ENCODE data around the gene CHCHD10. TPM values are rescaled to one million over a fixed set of nuclear protein-coding genes. Genes with fewer than 3 reads are reported as not detected.
A peak's percentile ranks its signal among the peaks of the same experiment; 100 is the strongest.

Gene CHCHD10
- total and polyA plus RNA-seq, 2 of the 8 experiments (the other 6 are each of a cell fraction or from before 2014, with no cell fraction given): 58.3 to 94.5 TPM

GRCh38 chr22:23772649-23773473, 5.1 kb upstream of the CHCHD10 start, which contains the start of gene MMP11:
Gene MMP11, plus strand, starts transcription at chr22:23772849. Its CDS starts 22 bp downstream, at chr22:23772871.
- no peak within 1 kb of the TSS for H3K14ac ChIP-seq (ENCODE audit: insufficient read length)
- peak within 1 kb of the TSS; percentile 67 to 99 for H3K4me2 ChIP-seq (ENCODE audit: insufficient read depth in 1 of 2, low read depth in 2 of 2, low read length in 2 of 2)
- H4K20me1 ChIP-seq (replicated peaks in 1 of 2; ENCODE audit: control insufficient read depth in 1 of 2, insufficient read depth in 2 of 2, low read length in 2 of 2): peaks cover 0 to 7% of the 10 kb centered on the region in 2 experiments
- no peak within 1 kb of the TSS; the same call in 1 of the 2 replicates for H2AK5ac ChIP-seq (ENCODE audit: low read depth, low read length)
- DNase-seq (ENCODE audit: low read depth in 1 of 2, low spot score in 2 of 2) (peak in 1 of 2 experiments; percentile 81), FAIRE-seq (no peak)
- 4% methylated on average over 45 of the region's 79 CpGs; no CpG with 5 or more reads in 1 of the 2 experiments for WGBS, 2 experiments (ENCODE audit: extremely low coverage in 1 of 2, insufficient coverage in 1 of 2, insufficient read length in 1 of 2, insufficient replicate concordance in 2 of 2, low coverage in 1 of 2, low lambda C conversion rate in 2 of 2, missing lambda C conversion rate in 1 of 2)
- H3K4me3 ChIP-seq (ENCODE audit: extremely low read depth in 1 of 4, insufficient read depth in 2 of 4, low read depth in 3 of 4, low read length in 4 of 4): peak within 1 kb of the TSS; percentile 43 to 71 (median 52)
- H2AFZ ChIP-seq (ENCODE audit: low read length): peak within 1 kb of the TSS; percentile 92; the same call in 1 of the 2 replicates
- no peak within 1 kb of the TSS for H2BK120ac ChIP-seq (replicated peaks; ENCODE audit: low read depth, low read length)
- no peaks in the 10 kb centered on the region for H3K36me3 ChIP-seq (ENCODE audit: control insufficient read depth in 2 of 4, insufficient read depth in 4 of 4, low read length in 3 of 4)
- H3K9ac ChIP-seq (replicated peaks in 1 of 4; ENCODE audit: extremely low read depth in 1 of 4, low read depth in 3 of 4, low read length in 3 of 4): peak within 1 kb of the TSS in 3 of 4 experiments; percentile 2 to 78 (median 39); a peak in 3 of 7 replicates
- H3K4ac ChIP-seq (replicated peaks; ENCODE audit: insufficient read length, low read depth, low read length): peak within 1 kb of the TSS; percentile 99
- peak within 1 kb of the TSS; percentile 62; the same call in 1 of the 2 replicates for H3K18ac ChIP-seq (ENCODE audit: extremely low read depth, low read length)
- H2BK15ac ChIP-seq (ENCODE audit: low read length): peak within 1 kb of the TSS; percentile 83; the same call in 1 of the 2 replicates
- POLR2A ChIA-PET (ENCODE audit: partially characterized antibody): interaction anchor here (0.9 to 5.7 kb wide), 6 partner anchors 9 to 122 kb away, joined by 4 to 45 read pairs (median 4); partner anchors contain the start of genes MIF, SLC2A11 and SMARCB1
- peaks cover 0 to 30% (median 20%) of the 10 kb centered on the region in 4 experiments; a peak in 6 of 7 replicates for H3K27me3 ChIP-seq (replicated peaks in 1 of 4; ENCODE audit: control insufficient read depth in 3 of 4, extremely low read depth in 1 of 4, insufficient read depth in 3 of 4, low read length in 3 of 4)
- H2BK20ac ChIP-seq (ENCODE audit: low read length): no peak within 1 kb of the TSS; the same call in 1 of the 2 replicates
- peak within 1 kb of the TSS; percentile 96 for H4K91ac ChIP-seq (replicated peaks; ENCODE audit: insufficient read length, low read length)
- no peaks in the 10 kb centered on the region for H3K79me2 ChIP-seq (ENCODE audit: control insufficient read depth in 1 of 2, insufficient read depth in 2 of 2, low read length in 2 of 2)
- no peak within 1 kb of the TSS for H3K23ac ChIP-seq (ENCODE audit: insufficient read length)
- CTCF ChIA-PET (ENCODE audit: partially characterized antibody): interaction anchor here (5.6 to 9.6 kb wide), 3 partner anchors 15 to 77 kb away, joined by 42 to 73 read pairs (median 47); partner anchors contain the start of gene SMARCB1
- peaks cover 0 to 14% (median 9%) of the 10 kb centered on the region in 4 experiments; a peak in 3 of 7 replicates for H3K4me1 ChIP-seq (replicated peaks in 1 of 4; ENCODE audit: control insufficient read depth in 3 of 4, insufficient read depth in 4 of 4, low read length in 3 of 4)
- H3K79me1 ChIP-seq (ENCODE audit: low read depth, low read length): no peaks in the 10 kb centered on the region
- no peak within 1 kb of the TSS for H3K27ac ChIP-seq (ENCODE audit: low read depth, low read length)
- H3K56ac ChIP-seq (replicated peaks; ENCODE audit: insufficient read length, low read depth, low read length): peak within 1 kb of the TSS; percentile 64
- peak within 1 kb of the TSS; percentile 89; the same call in 1 of the 2 replicates for H4K8ac ChIP-seq (ENCODE audit: extremely low read depth, insufficient read depth, low read length)
- peak within 1 kb of the TSS; percentile 40; the same call in 1 of the 2 replicates for H2BK5ac ChIP-seq (ENCODE audit: low read depth, low read length)
- no peaks in the 10 kb centered on the region for H3K9me3 ChIP-seq (ENCODE audit: insufficient read depth in 2 of 2, low read depth in 1 of 2, low read length in 1 of 2)
- peaks cover 14% of the 10 kb centered on the region; the same call in 1 of the 2 replicates for H3K23me2 ChIP-seq (ENCODE audit: low read depth, low read length)
- H4K5ac ChIP-seq (ENCODE audit: insufficient read length, low read depth, low read length): peak within 1 kb of the TSS; percentile 70
- peak within 1 kb of the TSS; percentile 90 for H2BK12ac ChIP-seq (ENCODE audit: low read depth, low read length)
- TF ChIP-seq EZH2 (IDR thresholded peaks at IDR 0.05; ENCODE audit: low read depth, low read length, severe bottlenecking) (peak; percentile 31), BACH1 (IDR thresholded peaks at IDR 0.05; ENCODE audit: low read length) (peak; percentile 32; the same call in 1 of the 2 replicates), TCF12 (IDR thresholded peaks at IDR 0.05; ENCODE audit: low read depth, low read length) (0 out of 2 replicates have a peak, but pooled peaks have one; percentile 7), EGR1 (IDR thresholded peaks at IDR 0.05; ENCODE audit: borderline replicate concordance, low read depth, low read length) (no peak), TAF1 (IDR thresholded peaks at IDR 0.05; ENCODE audit: low read depth, low read length) (0 out of 2 replicates have a peak, but pooled peaks have one; percentile 10), HDAC6 (IDR thresholded peaks at IDR 0.05; ENCODE audit: low read depth, low read length) (no peak), ASH2L (IDR thresholded peaks at IDR 0.05; ENCODE audit: low read length) (peak; percentile 41), KDM4A (IDR thresholded peaks at IDR 0.05; ENCODE audit: low read depth, low read length, severe bottlenecking) (peak; percentile 44), SUZ12 (IDR thresholded peaks at IDR 0.05; ENCODE audit: low read length) (peak; percentile 30; the same call in 1 of the 2 replicates), GTF2F1 (IDR thresholded peaks at IDR 0.05; ENCODE audit: borderline replicate concordance, low read depth, low read length) (no peak)
